ENCODE measurements around the gene GSAP.

DNA sequence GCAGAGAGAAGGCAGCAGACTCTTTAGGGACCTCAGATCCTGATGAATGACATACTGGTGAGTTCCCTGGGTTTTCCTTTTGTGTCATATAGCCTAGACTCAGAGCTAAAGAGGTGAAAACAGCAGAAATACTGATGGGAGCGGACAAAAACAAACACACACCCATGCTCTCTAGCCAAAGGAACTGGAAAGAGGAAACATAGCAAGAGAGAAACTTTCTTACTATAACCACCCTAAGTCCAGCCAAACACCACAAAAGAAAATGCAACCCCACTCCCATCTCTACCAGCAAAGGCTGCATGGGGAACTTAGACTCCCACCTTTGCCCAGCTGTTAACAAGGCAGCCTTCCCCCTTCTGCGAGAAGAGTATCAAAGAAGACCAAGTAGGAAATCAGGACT is 16.3 kb downstream of the GSAP start:
- TF ChIP-seq, protein P1, sequence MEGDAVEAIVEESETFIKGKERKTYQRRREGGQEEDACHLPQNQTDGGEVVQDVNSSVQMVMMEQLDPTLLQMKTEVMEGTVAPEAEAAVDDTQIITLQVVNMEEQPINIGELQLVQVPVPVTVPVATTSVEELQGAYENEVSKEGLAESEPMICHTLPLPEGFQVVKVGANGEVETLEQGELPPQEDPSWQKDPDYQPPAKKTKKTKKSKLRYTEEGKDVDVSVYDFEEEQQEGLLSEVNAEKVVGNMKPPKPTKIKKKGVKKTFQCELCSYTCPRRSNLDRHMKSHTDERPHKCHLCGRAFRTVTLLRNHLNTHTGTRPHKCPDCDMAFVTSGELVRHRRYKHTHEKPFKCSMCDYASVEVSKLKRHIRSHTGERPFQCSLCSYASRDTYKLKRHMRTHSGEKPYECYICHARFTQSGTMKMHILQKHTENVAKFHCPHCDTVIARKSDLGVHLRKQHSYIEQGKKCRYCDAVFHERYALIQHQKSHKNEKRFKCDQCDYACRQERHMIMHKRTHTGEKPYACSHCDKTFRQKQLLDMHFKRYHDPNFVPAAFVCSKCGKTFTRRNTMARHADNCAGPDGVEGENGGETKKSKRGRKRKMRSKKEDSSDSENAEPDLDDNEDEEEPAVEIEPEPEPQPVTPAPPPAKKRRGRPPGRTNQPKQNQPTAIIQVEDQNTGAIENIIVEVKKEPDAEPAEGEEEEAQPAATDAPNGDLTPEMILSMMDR (IDR thresholded peaks at IDR 0.05), result no peak
- no peak for TF ChIP-seq EZH2 (IDR thresholded peaks at IDR 0.05; ENCODE audit: borderline replicate concordance, insufficient read depth, low read depth, low read length, poor library complexity, severe bottlenecking)

Data from B cell (primary cell).